Glomerular visceral epithelial cell (primary cell): ENCODE measurements around the gene RHEB.
"Not testable (repeated sequence)": the region's sequence is repeated elsewhere in the genome, so short reads cannot be mapped to it uniquely, and the experiment has no call there.

ENCODE experiments used
- DNase-seq: peaks from one replicate; pipeline ENCODE4 v3.0.0-alpha.2; 2016; ENCODE audit errors: extremely low spot score

The RHEB gene

DNA sequence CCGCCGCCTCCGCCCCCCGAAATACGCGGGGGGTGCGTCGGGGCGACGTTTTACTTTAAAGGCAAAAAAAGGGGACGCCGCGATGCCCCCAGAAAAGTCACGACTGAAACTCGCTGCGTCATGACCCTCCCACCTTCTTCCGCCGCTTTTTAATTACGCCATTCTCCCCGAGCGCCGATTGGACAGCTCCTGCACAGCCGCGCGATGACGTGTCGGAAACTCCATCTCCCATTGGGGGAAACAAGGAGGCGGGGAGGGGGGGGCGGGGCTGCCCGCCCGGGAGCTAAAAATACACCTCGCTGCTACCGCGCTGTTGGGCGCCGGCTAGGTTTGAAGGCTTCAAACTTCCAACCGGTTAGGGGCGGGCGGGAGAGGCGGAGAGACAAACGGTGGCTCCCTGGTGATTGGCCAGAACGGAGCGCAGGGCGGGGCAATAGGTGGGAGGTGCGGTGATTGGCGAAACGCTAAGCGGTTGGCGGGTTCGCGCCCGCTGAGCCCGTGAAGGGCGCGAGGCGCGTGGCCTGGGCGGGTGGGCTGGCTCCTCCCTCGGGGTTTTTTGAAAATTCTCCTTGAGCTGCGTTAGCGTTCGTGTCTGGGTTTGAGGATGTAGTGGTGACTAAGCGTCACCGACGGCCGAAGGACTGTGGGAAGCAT is at the start of gene RHEB:
RHEB (minus strand) TSS at position 131 of the 654 bp plus-strand sequence. CDS start 384 bp downstream, outside the sequence.
- peak; percentile 100 for DNase-seq

DNA sequence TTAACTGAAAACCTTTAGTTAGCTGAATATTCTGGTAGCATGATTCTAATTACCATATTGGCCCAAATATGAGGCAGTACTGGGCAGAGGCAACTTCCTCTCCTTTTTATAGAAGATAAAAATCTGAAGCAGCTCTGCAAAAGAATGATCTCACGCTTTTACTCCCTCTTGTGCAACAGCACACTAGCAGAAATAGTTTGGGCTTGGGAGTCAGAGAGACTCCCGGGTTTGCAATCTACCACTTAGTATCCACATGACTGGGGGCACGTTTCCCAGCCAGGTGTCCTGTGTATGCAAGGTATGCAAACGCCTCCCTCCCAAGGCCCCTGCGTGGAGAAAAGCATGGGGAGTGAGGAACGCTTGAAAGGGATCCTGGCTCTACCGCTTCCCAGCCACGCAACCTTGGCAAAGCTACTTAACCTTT is 47.2 kb upstream of the RHEB start:
- no peak for DNase-seq

- DNase-seq: no peak
Observed at GRCh38 chr7:151565541-151565940, 45.8 kb upstream of the RHEB start.

GRCh38 chr7:151560243-151560642 is 40.5 kb upstream of the RHEB start:
- no peak for DNase-seq

DNA sequence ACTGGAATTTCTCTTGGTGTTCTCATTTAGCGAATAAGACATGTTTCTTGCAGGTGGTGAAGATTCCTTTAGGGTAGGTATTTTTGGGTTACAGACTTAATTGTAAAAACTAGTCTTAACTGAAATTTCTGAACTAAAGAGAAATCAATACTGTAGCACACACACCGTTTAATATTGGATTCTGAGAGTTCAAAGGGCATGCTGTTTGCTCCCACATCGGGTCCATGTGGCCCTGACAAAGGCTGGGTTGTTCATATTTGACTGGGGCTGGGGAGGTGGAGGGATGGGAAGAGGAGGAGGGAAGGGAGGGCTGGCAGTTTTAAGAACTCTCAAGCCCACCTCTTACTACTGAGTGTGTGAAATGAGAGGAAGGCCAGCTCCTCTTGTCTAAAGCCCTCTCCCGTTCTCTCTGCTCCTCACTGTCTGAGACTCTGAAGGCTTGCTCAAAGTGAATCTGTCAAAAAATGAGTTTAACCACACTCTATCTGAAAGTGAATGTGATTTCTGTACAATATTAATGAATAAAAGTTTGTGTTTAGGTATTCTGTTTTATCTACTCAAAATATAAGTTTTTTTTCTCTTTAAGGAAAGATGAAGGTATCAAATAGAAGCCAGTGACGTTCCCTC is 40.0 kb upstream of the RHEB start:
- DNase-seq: no peak

GRCh38 chr7:151558575-151558974 is 38.9 kb upstream of the RHEB start:
- no peak for DNase-seq

- no peak for DNase-seq
Observed at GRCh38 chr7:151556592-151556991, 36.9 kb upstream of the RHEB start.

DNA sequence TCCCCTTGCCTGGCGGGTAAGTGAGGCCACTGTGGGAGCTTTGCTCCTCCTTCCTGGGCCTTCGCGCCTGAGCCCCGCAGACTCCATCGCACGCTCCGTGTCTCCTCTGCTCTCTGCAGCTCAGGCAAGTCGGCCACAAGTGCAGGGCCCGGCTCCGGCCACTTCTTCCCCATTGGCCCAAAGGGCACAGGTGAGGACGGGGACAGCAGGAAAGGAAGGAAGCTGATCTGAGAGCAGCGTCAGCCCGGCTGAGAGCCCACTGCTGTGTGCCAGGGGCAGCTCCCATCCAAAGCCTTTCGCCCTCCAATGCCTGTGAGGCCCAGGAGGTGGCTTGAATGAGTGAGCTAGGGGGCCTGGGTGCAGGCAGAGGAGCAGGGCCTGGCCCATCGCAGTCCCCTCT is 33.7 kb upstream of the RHEB start:
- DNase-seq: no peak

GRCh38 chr7:151552352-151553028 is 32.8 kb upstream of the RHEB start:
- DNase-seq: no peak

DNA sequence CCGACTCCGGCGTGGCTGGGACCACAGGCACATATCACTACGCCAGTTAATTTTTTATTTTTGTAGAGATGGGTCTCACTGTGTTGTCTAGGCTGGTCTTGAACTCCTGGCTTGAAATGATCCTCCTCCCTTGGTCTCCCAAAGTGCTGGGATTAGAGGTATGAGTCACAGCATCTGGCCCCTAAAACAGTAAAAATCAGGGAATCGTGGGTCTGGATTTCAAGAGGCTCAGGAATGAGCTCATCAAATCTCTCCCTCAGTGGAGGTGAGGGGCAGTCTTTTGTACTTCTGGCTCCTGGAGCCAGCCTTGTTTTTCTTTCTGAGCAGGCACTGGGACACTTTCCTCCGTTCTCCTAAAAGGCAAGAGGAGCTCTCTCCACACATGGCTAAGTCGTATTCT is 32.1 kb upstream of the RHEB start:
- DNase-seq: peak; percentile 4

GRCh38 chr7:151550656-151551286 is 31.1 kb upstream of the RHEB start:
- peak; percentile 89 for DNase-seq

- DNase-seq: no peak
Observed at GRCh38 chr7:151549644-151550043, 29.9 kb upstream of the RHEB start.

- no peak for DNase-seq
Observed at GRCh38 chr7:151549083-151549482, 29.4 kb upstream of the RHEB start.

DNA sequence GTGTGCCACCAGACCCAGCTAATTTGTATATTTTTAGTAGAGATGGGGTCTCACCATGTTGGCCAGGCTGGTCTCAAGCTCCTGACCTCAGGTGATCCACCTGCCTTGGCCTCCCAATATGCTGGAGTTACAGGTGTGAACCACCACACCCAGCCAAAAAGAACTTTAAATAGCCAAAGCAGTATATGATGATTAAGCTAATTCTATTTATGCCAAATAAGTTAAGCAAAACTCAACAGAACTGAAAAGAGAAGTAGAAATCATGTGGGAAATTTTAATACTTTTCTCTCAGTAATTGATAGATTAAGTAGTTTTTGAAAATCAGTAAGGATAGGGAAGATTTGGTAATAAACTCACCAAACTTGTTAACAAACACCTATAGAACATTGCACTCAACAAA is 24.5 kb upstream of the RHEB start:
- DNase-seq: no peak

GRCh38 chr7:151542606-151543130 is 23.0 kb upstream of the RHEB start:
- no peak for DNase-seq

GRCh38 chr7:151541709-151542499 is 22.2 kb upstream of the RHEB start:
- no peak for DNase-seq

- DNase-seq: peak; percentile 34
Observed at GRCh38 chr7:151540146-151540545, 20.5 kb upstream of the RHEB start.

- no peak for DNase-seq
Observed at GRCh38 chr7:151539088-151539671, 19.5 kb upstream of the RHEB start.

GRCh38 chr7:151537818-151538561 is 18.3 kb upstream of the RHEB start:
- no peak for DNase-seq

DNA sequence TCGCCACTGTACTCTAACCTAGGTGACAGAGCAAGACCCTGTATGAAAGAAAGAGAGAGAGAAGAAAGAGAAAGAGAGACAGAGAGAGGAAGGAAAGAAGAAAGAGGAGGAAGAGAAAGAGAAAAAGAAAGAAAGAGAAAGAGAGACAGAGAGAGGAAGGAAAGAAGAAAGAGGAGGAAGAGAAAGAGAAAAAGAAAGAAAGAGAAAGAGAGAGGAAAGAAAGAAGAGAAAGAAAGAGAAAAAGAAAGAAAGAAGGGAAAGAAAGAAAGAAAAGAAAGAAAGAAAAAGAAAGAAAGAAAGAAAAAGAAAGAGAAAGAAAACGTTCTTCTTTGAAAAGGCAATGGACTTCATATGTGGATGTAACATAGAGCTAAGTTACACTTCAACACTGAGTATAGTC is 16.5 kb upstream of the RHEB start:
- DNase-seq: not testable (repeated sequence)
